D721Med (cell line): Measurements from ENCODE around the gene CHRM4.
A peak's percentile ranks its signal among the peaks of the same experiment; 100 is the strongest.

Experiments used
- DNase-seq: peaks from one replicate; pipeline ENCODE4 v3.0.0; 2011; ENCODE audit warnings: low spot score; ENCODE audit not compliant: insufficient read length
- FAIRE-seq: peaks from 2 replicates; lab custom pipeline; 2011; peaks lifted over from hg19 to GRCh38; lab: Jason Lieb, UNC
- CTCF ChIP-seq: IDR thresholded peaks from 2 replicates; pipeline ENCODE4 v1.5.1; 2012; ENCODE audit warnings: mild to moderate bottlenecking, control low read depth; ENCODE audit not compliant: insufficient read depth; ENCODE audit errors: missing control alignments

Gene CHRM4

GRCh38 chr11:46391578-46392420, at the start of gene CHRM4:
Gene CHRM4 (minus strand): TSS chr11:46391776. CDS start chr11:46386557, 5,219 bp downstream.
- DNase-seq, result peak; percentile 86
- TF ChIP-seq CTCF, result peak; percentile 42
- FAIRE-seq, result no peak

- FAIRE-seq (peak; percentile 11), DNase-seq (no peak)
- TF ChIP-seq CTCF, result no peak
Observed at GRCh38 chr11:46438211-46438610, 46.6 kb upstream of the CHRM4 start.

- no peak for FAIRE-seq
- DNase-seq, result no peak
- TF ChIP-seq CTCF, result no peak
Observed at GRCh38 chr11:46437122-46437689, 45.6 kb upstream of the CHRM4 start.

GRCh38 chr11:46436113-46436512, 44.5 kb upstream of the CHRM4 start:
- no peak for FAIRE-seq
- no peak for TF ChIP-seq CTCF

GRCh38 chr11:46435679-46436078, 44.1 kb upstream of the CHRM4 start:
- DNase-seq (no peak), FAIRE-seq (no peak)
- no peak for TF ChIP-seq CTCF

More at GRCh38 chr11:46436113-46436512, 44.5 kb upstream of the CHRM4 start:
- no peak for DNase-seq

GRCh38 chr11:46431211-46431610, 39.6 kb upstream of the CHRM4 start:
- no peak for TF ChIP-seq CTCF
- DNase-seq, result no peak
- no peak for FAIRE-seq

- FAIRE-seq (no peak), DNase-seq (no peak)
- no peak for TF ChIP-seq CTCF
Observed at GRCh38 chr11:46429717-46430116, 38.1 kb upstream of the CHRM4 start.
